GM19468 (cell line): ENCODE measurements around the gene FARSA.

Source experiments
- ATAC-seq: cut with Tn5 transposase; IDR thresholded peaks from one replicate; pipeline ENCODE4 v1.9.1; 2021; ENCODE audit warnings: mild to moderate bottlenecking, moderate library complexity, moderate number of reproducible peaks; ENCODE audit not compliant: unreplicated experiment; ENCODE audit errors: extremely low read depth

The FARSA gene

GRCh38 chr19:12872941-12873890 lies 60.3 kb downstream of the FARSA start:
- no peak for ATAC-seq
